Panc1 (cell line): ENCODE measurements around the gene SNRPA.

Source experiments
- POLR2AphosphoS5 ChIP-seq: IDR thresholded peaks from 2 replicates; pipeline ENCODE4 v1.6.1; 2012; ENCODE audit warnings: mild to moderate bottlenecking, low read depth, low read length, moderate library complexity
- REST ChIP-seq, 2 experiments: IDR thresholded peaks; 2 replicates each; pipeline ENCODE4 v1.6.1; 2011 to 2012; ENCODE audit warnings: low read depth in 2 of 2, control low read depth in 1 of 2, low read length in 1 of 2, mild to moderate bottlenecking in 1 of 2, moderate library complexity in 1 of 2; ENCODE audit not compliant: insufficient read depth in 1 of 2
- TCF7L2 ChIP-seq: IDR thresholded peaks from 2 replicates; pipeline ENCODE4 v1.6.1; 2011; ENCODE audit warnings: mild to moderate bottlenecking, low read depth, low read length, inconsistent platforms
- TF ChIP-seq, protein P1 (sequence below): fragments of 450-650 bp; IDR thresholded peaks from 2 replicates; pipeline ENCODE4 v1.5.1; 2017; ENCODE audit warnings: mild to moderate bottlenecking

- TF ChIP-seq, protein P1, sequence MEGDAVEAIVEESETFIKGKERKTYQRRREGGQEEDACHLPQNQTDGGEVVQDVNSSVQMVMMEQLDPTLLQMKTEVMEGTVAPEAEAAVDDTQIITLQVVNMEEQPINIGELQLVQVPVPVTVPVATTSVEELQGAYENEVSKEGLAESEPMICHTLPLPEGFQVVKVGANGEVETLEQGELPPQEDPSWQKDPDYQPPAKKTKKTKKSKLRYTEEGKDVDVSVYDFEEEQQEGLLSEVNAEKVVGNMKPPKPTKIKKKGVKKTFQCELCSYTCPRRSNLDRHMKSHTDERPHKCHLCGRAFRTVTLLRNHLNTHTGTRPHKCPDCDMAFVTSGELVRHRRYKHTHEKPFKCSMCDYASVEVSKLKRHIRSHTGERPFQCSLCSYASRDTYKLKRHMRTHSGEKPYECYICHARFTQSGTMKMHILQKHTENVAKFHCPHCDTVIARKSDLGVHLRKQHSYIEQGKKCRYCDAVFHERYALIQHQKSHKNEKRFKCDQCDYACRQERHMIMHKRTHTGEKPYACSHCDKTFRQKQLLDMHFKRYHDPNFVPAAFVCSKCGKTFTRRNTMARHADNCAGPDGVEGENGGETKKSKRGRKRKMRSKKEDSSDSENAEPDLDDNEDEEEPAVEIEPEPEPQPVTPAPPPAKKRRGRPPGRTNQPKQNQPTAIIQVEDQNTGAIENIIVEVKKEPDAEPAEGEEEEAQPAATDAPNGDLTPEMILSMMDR, result no peak
- no peak for TF ChIP-seq TCF7L2
- TF ChIP-seq POLR2AphosphoS5, result no peak
- TF ChIP-seq REST (IDR thresholded peaks at IDR 0.05; ENCODE audit: insufficient read depth in 1 of 2, low read depth in 2 of 2, low read length in 1 of 2), result no peak
These were observed 47.8 kb upstream of the SNRPA start for GRCh38 chr19:40703029-40703755.
